ENCODE data around the gene RADX.
A peak's percentile ranks its signal among the peaks of the same experiment; 100 is the strongest.

The RADX gene

DNA sequence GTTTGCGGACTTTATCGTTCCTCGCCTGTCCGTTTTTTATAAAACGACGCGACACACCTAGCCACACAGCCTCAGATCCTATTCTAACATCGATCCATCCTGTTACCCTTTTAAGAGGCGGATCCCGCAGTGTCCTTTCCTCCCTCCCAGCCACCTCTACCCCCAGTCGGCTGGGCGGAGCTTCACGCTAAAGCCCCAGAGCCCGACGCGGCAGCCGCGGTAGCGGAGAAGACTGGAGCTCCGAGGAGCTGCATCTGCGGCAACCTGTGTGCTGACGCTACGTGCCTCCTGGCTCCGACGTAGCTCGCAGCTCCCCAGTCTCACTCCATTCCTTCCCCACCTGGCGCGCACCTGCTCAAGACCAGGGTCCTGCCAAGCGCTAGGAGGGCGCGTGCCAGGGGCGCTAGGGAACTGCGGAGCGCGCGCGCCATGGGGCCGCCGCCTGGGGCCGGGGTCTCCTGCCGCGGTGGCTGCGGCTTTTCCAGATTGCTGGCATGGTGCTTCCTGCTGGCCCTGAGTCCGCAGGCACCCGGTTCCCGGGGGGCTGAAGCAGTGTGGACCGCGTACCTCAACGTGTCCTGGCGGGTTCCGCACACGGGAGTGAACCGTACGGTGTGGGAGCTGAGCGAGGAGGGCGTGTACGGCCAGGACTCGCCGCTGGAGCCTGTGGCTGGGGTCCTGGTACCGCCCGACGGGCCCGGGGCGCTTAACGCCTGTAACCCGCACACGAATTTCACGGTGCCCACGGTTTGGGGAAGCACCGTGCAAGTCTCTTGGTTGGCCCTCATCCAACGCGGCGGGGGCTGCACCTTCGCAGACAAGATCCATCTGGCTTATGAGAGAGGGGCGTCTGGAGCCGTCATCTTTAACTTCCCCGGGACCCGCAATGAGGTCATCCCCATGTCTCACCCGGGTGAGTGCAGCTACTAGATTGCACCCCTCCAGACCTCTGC, 115.0 kb downstream of the RADX start, which contains the start of gene RNF128:
RNF128 (plus strand) TSS at position 217 of the 953 bp plus-strand sequence; CDS start at position 430, 213 bp downstream.
- no peaks in the 10 kb centered on the region for H3K9me3 ChIP-seq (ENCODE audit: control insufficient read depth in 1 of 2, low read length in 2 of 2)
- no peaks in the 10 kb centered on the region for H3K27me3 ChIP-seq (ENCODE audit: low read depth, low read length)
- H3K36me3 ChIP-seq (ENCODE audit: control insufficient read depth in 1 of 2, insufficient read depth in 2 of 2, low read length in 2 of 2), result no peaks in the 10 kb centered on the region
- H3K27ac ChIP-seq (ENCODE audit: low read length), result peak within 1 kb of the TSS; percentile 63
- H3K4me3 ChIP-seq (ENCODE audit: low read depth in 1 of 2, low read length in 2 of 2), result peak within 1 kb of the TSS; percentile 54 to 74
- no peaks in the 10 kb centered on the region for H3K4me1 ChIP-seq (ENCODE audit: control insufficient read depth in 1 of 2, insufficient read depth in 2 of 2, low read length in 2 of 2)

DNA sequence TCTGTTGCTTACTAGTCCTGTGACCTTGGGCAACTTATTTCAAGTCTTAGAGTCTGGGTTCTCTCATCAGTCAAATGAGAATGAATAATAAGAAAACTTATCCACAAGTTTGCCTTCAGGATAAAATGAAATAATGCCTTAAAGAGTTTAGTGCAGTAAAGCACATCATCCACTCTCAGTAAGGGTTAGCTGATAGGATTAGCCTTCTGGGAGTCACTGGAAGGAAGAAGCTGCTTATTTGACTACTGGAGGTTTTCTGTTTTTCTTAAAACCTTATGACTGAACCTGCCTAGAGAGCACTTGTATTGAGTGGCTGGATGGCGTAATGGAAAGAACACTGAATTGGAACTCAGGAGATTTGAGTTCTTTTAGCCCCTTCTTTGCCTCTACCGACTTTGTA, 116.6 kb downstream of the RADX start:
- Histone ChIP-seq H3K27ac (ENCODE audit: low read length) (peak overlapping the region; percentile 21), H3K36me3 (ENCODE audit: control insufficient read depth in 1 of 2, insufficient read depth in 2 of 2, low read length in 2 of 2) (no peaks in the 10 kb centered on the region), H3K9me3 (ENCODE audit: control insufficient read depth in 1 of 2, low read length in 2 of 2) (no peaks in the 10 kb centered on the region), H3K27me3 (ENCODE audit: low read depth, low read length) (no peaks in the 10 kb centered on the region), H3K4me3 (ENCODE audit: low read depth in 1 of 2, low read length in 2 of 2) (peak overlapping the region in 1 of 2 donors; percentile 44), H3K4me1 (ENCODE audit: control insufficient read depth in 1 of 2, insufficient read depth in 2 of 2, low read length in 2 of 2) (no peaks in the 10 kb centered on the region)
